Mesothelial cell of epicardium (in vitro differentiated cells): ENCODE results near the gene MAMSTR. TPM values are rescaled to one million over a fixed set of nuclear protein-coding genes. Genes with fewer than 3 reads are reported as not detected.
A peak's percentile ranks its signal among the peaks of the same experiment; 100 is the strongest.
"Not testable (repeated sequence)": the region's sequence is repeated elsewhere in the genome, so short reads cannot be mapped to it uniquely, and the experiment has no call there.

Experiments used
- DNase-seq, 2 experiments: peaks; one replicate each; pipeline ENCODE4 v3.0.0; 2021; ENCODE audit warnings: low spot score in 2 of 2; ENCODE audit not compliant: unreplicated experiment in 2 of 2
- H3K27ac Mint-ChIP-seq: 2 replicates; pipeline ENCODE4 v1.8.0; 2021; ENCODE audit warnings: mixed read lengths
- H3K27me3 Mint-ChIP-seq: 2 replicates; pipeline ENCODE4 v1.8.0; 2021; ENCODE audit warnings: low read depth, mixed read lengths
- H3K36me3 Mint-ChIP-seq: 2 replicates; pipeline ENCODE4 v1.8.0; 2021; ENCODE audit warnings: mixed read lengths
- H3K4me1 Mint-ChIP-seq: 2 replicates; pipeline ENCODE4 v1.8.0; 2021; ENCODE audit warnings: mixed read lengths
- H3K4me3 Mint-ChIP-seq: 2 replicates; pipeline ENCODE4 v1.8.0; 2021; ENCODE audit warnings: mild to moderate bottlenecking, moderate library complexity, mixed read lengths
- H3K9me3 Mint-ChIP-seq: 2 replicates; pipeline ENCODE4 v1.8.0; 2021; ENCODE audit warnings: mixed read lengths
- CTCF ChIP-seq: fragments of 200-600 bp; sonication (generic); IDR thresholded peaks from one replicate; pipeline ENCODE4 v1.5.0; 2021; ENCODE audit warnings: antibody characterized with exemption; ENCODE audit not compliant: unreplicated experiment
- total RNA-seq: library from RNA; stranded (reverse); gene quantifications from 3 replicates; pipeline ENCODE4 v1.2.1, GENCODE V29; 2021

MAMSTR gene
- total RNA-seq, 1 donor from 2014 or later, result 6.5 TPM

DNA sequence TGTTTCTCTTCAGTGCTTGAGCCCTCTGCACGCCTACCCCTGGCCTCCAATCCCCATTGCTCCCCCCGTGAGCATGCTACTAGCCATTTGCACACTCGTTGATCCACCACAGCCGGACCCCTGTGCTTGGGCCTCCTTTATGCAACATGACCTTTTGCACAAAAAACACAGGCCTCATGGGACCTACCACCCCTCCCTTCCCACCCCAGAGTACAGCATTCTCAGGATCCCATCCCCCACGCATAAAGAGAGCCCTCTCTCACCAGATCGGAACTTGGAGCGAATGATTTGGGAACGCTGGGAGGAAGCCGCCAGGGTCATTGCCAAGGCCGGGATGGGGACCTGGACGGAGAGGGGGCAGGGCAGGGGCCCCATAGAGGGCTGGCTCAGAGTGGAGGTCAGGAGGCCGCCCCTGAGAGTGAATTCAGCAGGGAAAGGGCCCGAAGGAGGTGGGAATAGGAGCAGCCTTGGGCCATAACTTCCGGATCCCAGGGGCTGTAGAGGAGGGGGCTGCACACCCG is 754 bp downstream of the MAMSTR start:
- TF ChIP-seq CTCF, result no peak
- Mint-ChIP-seq H3K9me3 (no peaks in the 10 kb centered on the region), H3K27me3 (no peaks in the 10 kb centered on the region), H3K27ac (peak overlapping the region; percentile 66), H3K4me3 (peak overlapping the region; percentile 22), H3K36me3 (no peaks in the 10 kb centered on the region), H3K4me1 (peaks cover 42% of the 10 kb centered on the region)
- DNase-seq, result no peak

GRCh38 chr19:48718106-48718505 is 1.4 kb downstream of the MAMSTR start:
- not testable (repeated sequence) for DNase-seq, H3K27ac Mint-ChIP-seq
- H3K4me1 Mint-ChIP-seq, result peaks cover 44% of the 10 kb centered on the region

GRCh38 chr19:48716562-48717291 is 2.8 kb downstream of the MAMSTR start:
- Mint-ChIP-seq H3K27ac (peak overlapping the region; percentile 97), H3K4me1 (peaks cover 49% of the 10 kb centered on the region), H3K36me3 (peaks cover 3% of the 10 kb centered on the region), H3K4me3 (peak overlapping the region; percentile 49), H3K27me3 (no peaks in the 10 kb centered on the region), H3K9me3 (no peaks in the 10 kb centered on the region)
- no peak for TF ChIP-seq CTCF
- peak in 1 of 2 experiments; percentile 60 for DNase-seq

More at GRCh38 chr19:48718106-48718505, 1.4 kb downstream of the MAMSTR start:
- H3K36me3 Mint-ChIP-seq, H3K27me3 Mint-ChIP-seq, H3K9me3 Mint-ChIP-seq, H3K4me3 Mint-ChIP-seq: not testable (repeated sequence)

DNA sequence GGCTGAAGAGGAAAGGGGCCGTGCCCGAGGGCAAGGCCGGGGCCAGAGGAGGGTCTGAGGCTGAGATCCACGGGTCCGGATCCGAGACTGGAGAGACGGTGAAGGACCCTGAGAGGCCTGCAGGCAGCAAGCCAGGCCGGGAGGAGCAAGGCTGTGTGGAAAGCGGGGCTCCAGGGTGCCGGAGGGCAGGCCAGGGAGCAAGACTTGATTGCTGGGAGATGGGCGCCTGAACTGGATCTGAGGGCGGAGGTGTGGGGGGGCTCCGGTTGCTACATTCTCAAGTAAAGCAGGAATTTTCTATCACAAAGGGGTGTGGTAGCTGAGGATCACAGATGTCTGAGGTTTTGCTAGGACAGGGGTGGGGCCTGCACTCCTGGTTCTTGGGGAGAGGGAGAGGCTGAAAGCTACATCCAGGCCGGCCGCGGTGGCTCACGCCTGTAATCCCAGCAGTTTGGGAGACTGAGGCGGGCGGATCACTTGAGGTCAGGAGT is 3.8 kb downstream of the MAMSTR start:
- H3K4me3 Mint-ChIP-seq, result peak overlapping the region; percentile 90
- no peak for DNase-seq
- no peaks in the 10 kb centered on the region for H3K27me3 Mint-ChIP-seq
- peaks cover 9% of the 10 kb centered on the region for H3K36me3 Mint-ChIP-seq
- H3K4me1 Mint-ChIP-seq, result peaks cover 47% of the 10 kb centered on the region
- TF ChIP-seq CTCF, result no peak
- H3K9me3 Mint-ChIP-seq, result peaks cover 4% of the 10 kb centered on the region
- H3K27ac Mint-ChIP-seq, result peak overlapping the region; percentile 97

GRCh38 chr19:48714759-48715675 is 4.5 kb downstream of the MAMSTR start:
- peak overlapping the region; percentile 97 for H3K27ac Mint-ChIP-seq
- H3K27me3 Mint-ChIP-seq, result no peaks in the 10 kb centered on the region
- no peak for TF ChIP-seq CTCF
- H3K4me3 Mint-ChIP-seq, result peak overlapping the region; percentile 90
- H3K9me3 Mint-ChIP-seq, result peaks cover 4% of the 10 kb centered on the region
- no peak for DNase-seq
- peaks cover 40% of the 10 kb centered on the region for H3K4me1 Mint-ChIP-seq
- peaks cover 9% of the 10 kb centered on the region for H3K36me3 Mint-ChIP-seq
